Small intestine (tissue), 7 donors: Measurements from ENCODE around the gene ARL14EP. TPM values are rescaled to one million over a fixed set of nuclear protein-coding genes. Genes with fewer than 3 reads are reported as not detected.

Experiments used
- DNase-seq, 2 donors: peaks; one replicate each; pipeline versions ENCODE4 v3.0.0 to v3.0.0-alpha.2; 2013
- FAIRE-seq: peaks from 2 replicates; lab custom pipeline; 2012; peaks lifted over from hg19 to GRCh38; lab: Jason Lieb, UNC
- H3K27ac ChIP-seq, 3 donors: one replicate each; pipeline ENCODE4 v1.5.1; 2013; ENCODE audit warnings: low read length in 2 of 3, mild to moderate bottlenecking in 2 of 3, control low read depth in 1 of 3, inconsistent platforms in 1 of 3, low read depth in 1 of 3, moderate library complexity in 1 of 3
- H3K27me3 ChIP-seq, 3 donors: one replicate each; pipeline ENCODE4 v1.6.1; 2013; ENCODE audit warnings: low read length in 3 of 3, inconsistent platforms in 1 of 3; ENCODE audit not compliant: control insufficient read depth in 3 of 3, insufficient read depth in 3 of 3
- H3K36me3 ChIP-seq, 3 donors: one replicate each; pipeline ENCODE4 v1.6.1; 2013; ENCODE audit warnings: low read length in 3 of 3, inconsistent platforms in 1 of 3, low read depth in 1 of 3, mild to moderate bottlenecking in 1 of 3, moderate library complexity in 1 of 3; ENCODE audit not compliant: control insufficient read depth in 3 of 3, insufficient read depth in 2 of 3
- H3K4me1 ChIP-seq, 3 donors: one replicate each; pipeline ENCODE4 v1.6.1; 2013; ENCODE audit warnings: low read length in 2 of 3, inconsistent platforms in 1 of 3, low read depth in 1 of 3, mild to moderate bottlenecking in 1 of 3, moderate library complexity in 1 of 3; ENCODE audit not compliant: control insufficient read depth in 3 of 3, insufficient read depth in 2 of 3
- H3K4me3 ChIP-seq, 3 donors: one replicate each; pipeline ENCODE4 v1.5.1; 2013; ENCODE audit warnings: low read length in 3 of 3, control low read depth in 1 of 3, inconsistent platforms in 1 of 3, low read depth in 1 of 3, mild to moderate bottlenecking in 1 of 3, moderate library complexity in 1 of 3
- H3K9me3 ChIP-seq, 2 donors: one replicate each; pipeline ENCODE4 v1.6.1; 2013; ENCODE audit warnings: low read depth in 1 of 2, low read length in 1 of 2; ENCODE audit not compliant: control insufficient read depth in 2 of 2, insufficient read depth in 1 of 2
- WGBS, 3 donors: extraction: QIAGEN DNeasy Blood & Tissue Kit; methylation state at CpG; one replicate each; pipeline ENCODE4 v1.1.7; 2013; 5-methylcytosine and 5-hydroxymethylcytosine counted together
- polyA plus RNA-seq, 4 donors: library from polyadenylated mRNA; stranded (reverse) in 3 of 4; unstranded in 1 of 4; fragments of 200-250 nt in 3 of 4; fragments of 120-200 nt in 1 of 4; gene quantifications; one replicate each; pipeline versions ENCODE4 v1.2.1 to v1.2.3, GENCODE V29; 2013
- donor health status: healthy with polysubstance abuse.
- donor health status: control.
- donor health status: control.
- donor health status: Bipolar disorder and iron deficiency.
- donor health status: healthy.

ARL14EP gene
- polyA plus RNA-seq, 4 donors, result 4.5 to 24.9 (median 8.8) TPM

- Histone ChIP-seq H3K27me3 (peaks cover 0 to 2% (median 0%) of the 10 kb centered on the region in 3 donors), H3K9me3 (no peaks in the 10 kb centered on the region), H3K27ac (no peak overlapping the region), H3K4me3 (no peak overlapping the region), H3K4me1 (no peaks in the 10 kb centered on the region), H3K36me3 (no peaks in the 10 kb centered on the region)
- 56 to 63% (median 62%) methylated on average over 4 of the region's 4 CpGs for WGBS, 3 donors
- DNase-seq (no peak), FAIRE-seq (no peak)
Measured at GRCh38 chr11:30291331-30291730, 31.6 kb upstream of the ARL14EP start.

DNA sequence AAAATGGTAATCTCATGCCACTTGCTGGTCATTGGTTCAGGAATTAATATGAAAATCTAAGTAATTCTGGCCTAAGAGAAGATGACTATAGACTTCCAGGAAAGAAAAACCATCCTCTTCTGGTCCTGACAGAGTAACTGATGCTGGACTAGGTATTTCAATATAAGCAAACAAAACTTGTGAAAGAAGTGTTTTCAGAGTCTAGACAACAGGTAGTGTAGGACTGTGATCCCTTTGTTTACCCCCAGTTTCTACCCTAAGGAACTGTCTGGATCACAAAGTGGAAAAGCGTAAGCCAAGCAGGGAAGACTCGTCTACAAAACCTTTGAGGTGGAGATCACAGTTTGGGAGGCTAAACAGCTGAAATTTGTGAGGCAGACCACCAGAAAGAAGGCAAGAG lies 30.4 kb upstream of the ARL14EP start:
- H3K9me3 ChIP-seq, result no peaks in the 10 kb centered on the region
- DNase-seq, result no peak
- WGBS, 3 donors, result 77 to 90% (median 81%) methylated on average over 2 of the region's 2 CpGs

DNA sequence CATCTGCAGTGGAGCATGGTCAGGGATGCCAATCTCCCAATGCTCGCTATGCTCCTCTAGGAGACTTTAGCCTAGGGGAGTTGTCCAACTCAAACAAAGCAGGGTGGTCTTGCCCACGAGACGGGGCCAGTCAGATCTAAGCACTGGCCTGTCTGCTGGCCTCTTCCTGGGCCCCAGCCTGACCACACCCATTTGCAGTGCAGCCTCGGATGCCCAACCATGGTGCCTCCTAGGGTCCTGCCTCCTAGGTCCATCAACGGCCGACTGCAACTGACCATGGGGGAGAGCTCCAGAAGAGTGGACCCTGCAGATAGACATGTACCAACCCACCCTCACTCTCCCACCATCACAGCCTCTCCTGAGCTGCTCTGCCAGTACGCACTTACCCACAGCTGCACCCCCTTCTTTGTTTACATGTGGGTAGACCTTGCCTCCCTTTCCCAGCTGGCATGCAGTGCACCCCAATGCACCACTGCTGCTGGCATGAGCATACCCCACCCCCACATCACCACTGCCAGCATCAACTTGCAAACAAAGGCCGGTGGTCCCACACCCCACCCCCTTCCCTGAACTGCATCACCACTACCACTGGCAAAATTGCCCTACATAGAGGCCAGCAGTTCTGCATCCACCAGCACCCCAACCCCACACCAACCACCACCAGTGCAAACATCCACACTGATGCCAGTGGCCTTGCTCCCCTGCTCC lies 27.6 kb upstream of the ARL14EP start:
- no peaks in the 10 kb centered on the region for H3K9me3 ChIP-seq
- no peaks in the 10 kb centered on the region for H3K36me3 ChIP-seq
- no peak overlapping the region for H3K27ac ChIP-seq
- no peak overlapping the region for H3K4me3 ChIP-seq
- H3K27me3 ChIP-seq, result no peaks in the 10 kb centered on the region
- FAIRE-seq (no peak), DNase-seq (no peak)
- H3K4me1 ChIP-seq, result no peaks in the 10 kb centered on the region
- WGBS, 3 donors, result 76 to 87% (median 86%) methylated on average over 8 of the region's 8 CpGs

More for the DNA sequence above, 30.4 kb upstream of the ARL14EP start:
- H3K4me3 ChIP-seq, result no peak overlapping the region
- FAIRE-seq, result no peak
- H3K4me1 ChIP-seq, result no peaks in the 10 kb centered on the region
- H3K27me3 ChIP-seq, result peaks cover 0 to 2% (median 0%) of the 10 kb centered on the region in 3 donors
- no peak overlapping the region for H3K27ac ChIP-seq
- no peaks in the 10 kb centered on the region for H3K36me3 ChIP-seq

DNA sequence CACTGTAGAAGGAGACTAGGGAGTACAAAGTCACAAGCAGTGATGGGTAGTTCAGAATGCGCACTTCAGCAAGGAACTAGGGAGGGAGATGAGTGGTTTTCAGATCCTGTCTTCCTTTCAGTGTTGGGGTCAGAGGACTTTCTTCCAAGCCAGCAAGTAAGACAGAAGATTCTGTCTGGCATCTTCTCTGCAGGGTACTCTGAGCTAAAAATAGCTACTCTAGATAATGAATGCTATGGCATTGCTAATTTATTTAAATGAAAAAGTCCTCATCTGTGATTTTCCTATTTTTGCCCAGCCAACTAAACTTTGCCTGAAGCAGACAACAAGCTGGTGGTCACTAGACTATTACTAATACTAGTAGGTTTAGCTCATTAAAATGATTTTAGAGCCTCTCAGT lies 18.3 kb upstream of the ARL14EP start:
- FAIRE-seq (no peak), DNase-seq (no peak)
- Histone ChIP-seq H3K27ac (no peak overlapping the region), H3K9me3 (no peaks in the 10 kb centered on the region), H3K4me1 (no peaks in the 10 kb centered on the region), H3K36me3 (no peaks in the 10 kb centered on the region), H3K27me3 (peaks cover 0 to 2% (median 0%) of the 10 kb centered on the region in 3 donors), H3K4me3 (no peak overlapping the region)
- 88 to 95% (median 93%) methylated on average over 1 of the region's 1 CpG for WGBS, 3 donors

GRCh38 chr11:30310623-30311022 lies 12.3 kb upstream of the ARL14EP start:
- no peak for DNase-seq
- no peaks in the 10 kb centered on the region for H3K36me3 ChIP-seq
- no peak overlapping the region for H3K27ac ChIP-seq
- H3K4me1 ChIP-seq, result no peaks in the 10 kb centered on the region
- H3K4me3 ChIP-seq, result no peak overlapping the region
- 68 to 92% (median 87%) methylated on average over 1 of the region's 1 CpG for WGBS, 3 donors
- H3K9me3 ChIP-seq, result no peaks in the 10 kb centered on the region
- FAIRE-seq, result no peak
- peaks cover 0 to 2% (median 0%) of the 10 kb centered on the region in 3 donors for H3K27me3 ChIP-seq

GRCh38 chr11:30311189-30311588 lies 11.7 kb upstream of the ARL14EP start:
- Histone ChIP-seq H3K27ac (no peak overlapping the region), H3K36me3 (no peaks in the 10 kb centered on the region), H3K4me1 (no peaks in the 10 kb centered on the region), H3K9me3 (no peaks in the 10 kb centered on the region), H3K27me3 (peaks cover 0 to 2% (median 0%) of the 10 kb centered on the region in 3 donors), H3K4me3 (no peak overlapping the region)
- no peak for FAIRE-seq
- no peak for DNase-seq
- 41 to 46% (median 41%) methylated on average over 2 of the region's 2 CpGs for WGBS, 3 donors

DNA sequence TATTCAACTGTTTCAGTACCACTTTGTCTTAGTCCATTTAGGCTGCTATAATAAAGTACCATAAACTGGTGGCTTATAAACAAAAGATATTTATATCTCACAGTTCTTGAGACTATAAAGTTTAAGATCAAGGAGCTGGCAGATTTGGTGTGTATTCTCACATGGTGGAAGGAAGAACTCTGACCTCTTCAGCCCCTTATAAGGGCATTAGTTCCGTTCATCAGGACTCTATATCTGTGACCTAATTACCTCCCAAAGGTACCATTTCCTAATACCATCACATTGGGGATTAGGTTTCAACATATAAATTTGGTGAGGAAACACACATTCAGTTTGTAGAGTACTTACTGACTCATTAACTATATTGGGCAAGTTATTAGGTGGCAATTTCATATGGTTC lies 10.7 kb upstream of the ARL14EP start:
- peaks cover 0 to 2% (median 0%) of the 10 kb centered on the region in 3 donors for H3K27me3 ChIP-seq
- FAIRE-seq (no peak), DNase-seq (no peak)
- H3K27ac ChIP-seq, result no peak overlapping the region
- H3K36me3 ChIP-seq, result no peaks in the 10 kb centered on the region
- WGBS, 3 donors, result 3 to 56% (median 15%) methylated on average over 1 of the region's 1 CpG
- no peak overlapping the region for H3K4me3 ChIP-seq
- no peaks in the 10 kb centered on the region for H3K4me1 ChIP-seq
- H3K9me3 ChIP-seq, result no peaks in the 10 kb centered on the region

- WGBS, 3 donors, result 78 to 80% (median 80%) methylated on average over 2 of the region's 2 CpGs
- DNase-seq, result no peak
- H3K36me3 ChIP-seq, result no peaks in the 10 kb centered on the region
- no peaks in the 10 kb centered on the region for H3K9me3 ChIP-seq
- peaks cover 0 to 6% (median 5%) of the 10 kb centered on the region in 3 donors for H3K27me3 ChIP-seq
- FAIRE-seq, result no peak
- no peaks in the 10 kb centered on the region for H3K4me1 ChIP-seq
- no peak overlapping the region for H3K4me3 ChIP-seq
- no peak overlapping the region for H3K27ac ChIP-seq
Measured at GRCh38 chr11:30313580-30313979, 9.3 kb upstream of the ARL14EP start.

- Histone ChIP-seq H3K4me3 (no peak overlapping the region), H3K36me3 (no peaks in the 10 kb centered on the region), H3K27me3 (peaks cover 0 to 7% (median 3%) of the 10 kb centered on the region in 3 donors), H3K9me3 (no peaks in the 10 kb centered on the region), H3K4me1 (no peaks in the 10 kb centered on the region), H3K27ac (no peak overlapping the region)
- no peak for DNase-seq
- FAIRE-seq, result no peak
Measured at GRCh38 chr11:30314625-30315024, 8.3 kb upstream of the ARL14EP start.
